G401.6 (cell line): ENCODE data around the gene PACSIN2.
"Not testable (repeated sequence)": the region's sequence is repeated elsewhere in the genome, so short reads cannot be mapped to it uniquely, and the experiment has no call there.

Source experiments
- FAIRE-seq: peaks from 2 replicates; lab custom pipeline; 2012; peaks lifted over from hg19 to GRCh38; lab: Jason Lieb, UNC

The PACSIN2 gene

GRCh38 chr22:42991010-42991651, 23.8 kb downstream of the PACSIN2 start:
- FAIRE-seq: no peak

GRCh38 chr22:42990131-42990838, 24.7 kb downstream of the PACSIN2 start:
- peak; percentile 79 for FAIRE-seq

- no peak for FAIRE-seq
Measured at GRCh38 chr22:42986115-42986514, 28.8 kb downstream of the PACSIN2 start.

DNA sequence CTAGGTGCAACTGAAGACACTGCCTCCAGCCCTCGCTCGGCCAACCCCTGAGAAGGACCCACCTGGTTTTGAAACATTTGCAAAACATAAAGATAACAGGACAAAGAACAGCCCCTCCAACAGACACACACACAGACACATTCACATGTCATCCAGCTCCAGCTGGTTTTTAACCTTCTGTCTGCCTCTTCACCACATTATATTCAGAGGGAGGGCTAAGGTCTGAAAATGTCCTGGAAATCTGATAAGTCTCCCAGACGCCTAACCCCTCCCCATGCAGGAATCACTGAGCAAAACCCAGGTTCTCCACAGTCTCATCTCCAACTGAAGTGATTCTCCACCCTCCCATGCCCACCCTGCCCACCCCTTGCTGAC, 29.4 kb downstream of the PACSIN2 start:
- FAIRE-seq: no peak

GRCh38 chr22:42984814-42985530, 30.0 kb downstream of the PACSIN2 start:
- FAIRE-seq: no peak

- FAIRE-seq: no peak
Measured at GRCh38 chr22:42984397-42984796, 30.6 kb downstream of the PACSIN2 start.

DNA sequence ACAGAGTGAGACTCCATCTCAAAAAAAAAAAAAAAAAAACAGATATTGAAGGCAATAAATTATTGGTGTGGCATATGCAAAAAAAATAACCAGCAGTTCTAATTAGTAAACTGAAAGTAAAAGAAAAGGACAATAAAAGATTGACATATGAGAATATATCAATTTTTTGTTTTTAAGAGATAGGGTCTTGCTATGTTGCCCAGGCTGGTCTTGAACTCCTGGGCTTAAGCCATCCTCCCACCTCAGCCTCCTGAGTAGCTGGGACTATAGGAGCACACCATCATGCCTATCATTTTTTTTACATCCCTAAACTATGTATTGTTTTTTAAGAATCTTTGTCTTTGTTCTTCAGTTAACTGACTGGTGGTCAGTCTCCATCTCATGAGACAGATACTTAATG, 31.5 kb downstream of the PACSIN2 start:
- no peak for FAIRE-seq

- FAIRE-seq: no peak
Measured at GRCh38 chr22:42979606-42980005, 35.3 kb downstream of the PACSIN2 start.

GRCh38 chr22:42978453-42979103, 36.4 kb downstream of the PACSIN2 start:
- FAIRE-seq: no peak

GRCh38 chr22:42977569-42977968, 37.4 kb downstream of the PACSIN2 start:
- no peak for FAIRE-seq

GRCh38 chr22:42976217-42976933, 38.6 kb downstream of the PACSIN2 start:
- no peak for FAIRE-seq

- no peak for FAIRE-seq
Measured at GRCh38 chr22:42974223-42974622, 40.7 kb downstream of the PACSIN2 start.

- FAIRE-seq: no peak
Measured at GRCh38 chr22:42973536-42973881, 41.4 kb downstream of the PACSIN2 start.

- FAIRE-seq: no peak
Measured at GRCh38 chr22:42972649-42973535, 42.1 kb downstream of the PACSIN2 start.

DNA sequence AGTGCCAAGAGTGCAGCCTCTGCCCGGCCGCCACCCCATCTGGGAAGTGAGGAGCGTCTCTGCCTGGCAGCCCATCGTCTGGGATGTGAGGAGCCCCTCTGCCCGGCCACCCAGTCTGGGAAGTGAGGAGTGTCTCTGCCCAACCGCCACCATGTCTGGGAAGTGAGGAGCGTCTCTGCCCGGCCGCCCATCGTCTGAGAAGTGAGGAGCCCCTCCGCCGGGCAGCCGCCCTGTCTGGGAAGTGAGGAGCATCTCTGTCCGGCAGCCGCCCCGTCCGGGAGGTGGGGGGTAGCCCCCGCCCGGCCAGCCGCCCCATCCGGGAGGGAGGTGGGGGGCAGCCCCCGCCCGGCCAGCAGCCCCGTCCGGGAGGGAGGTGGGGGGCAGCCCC, 43.5 kb downstream of the PACSIN2 start:
- not testable (repeated sequence) for FAIRE-seq

DNA sequence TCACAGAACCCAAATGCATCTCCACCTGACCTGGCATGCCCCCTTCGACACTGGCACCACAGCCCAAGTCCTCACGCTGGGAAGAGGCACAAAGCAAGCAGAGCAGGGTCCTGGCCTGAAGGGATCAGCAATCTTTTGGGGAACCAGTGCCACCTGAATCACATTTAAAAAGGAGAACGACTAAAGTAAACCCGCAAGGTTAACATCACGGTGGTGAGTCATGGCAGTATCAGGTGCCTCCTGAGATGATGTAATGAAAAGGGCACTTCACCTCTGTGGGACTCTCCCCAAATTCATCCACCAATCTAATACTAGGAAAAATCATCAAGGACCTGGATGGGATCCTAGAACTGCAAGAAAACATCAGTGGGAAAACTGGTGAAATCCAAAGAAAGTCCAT, 44.9 kb downstream of the PACSIN2 start:
- FAIRE-seq: no peak

GRCh38 chr22:42969348-42969975, 45.5 kb downstream of the PACSIN2 start:
- no peak for FAIRE-seq

DNA sequence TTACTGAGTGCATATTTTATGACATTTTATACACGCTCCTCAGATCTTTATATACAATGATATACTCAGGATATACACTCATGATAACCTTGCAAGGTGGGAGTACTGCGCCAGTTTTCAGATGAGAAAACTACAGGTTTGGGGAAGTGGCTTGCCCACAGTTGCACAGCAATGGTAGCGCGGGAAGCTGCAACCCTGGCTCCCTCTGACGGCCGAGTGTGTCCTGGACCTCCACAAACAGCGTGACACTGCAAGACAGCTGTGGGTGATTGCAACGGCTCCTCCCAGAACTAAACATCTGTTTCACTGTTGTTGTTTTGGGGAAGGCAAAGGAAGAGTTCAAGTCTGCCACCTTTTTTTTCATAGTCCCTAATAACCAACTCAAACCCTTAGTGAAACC, 47.0 kb downstream of the PACSIN2 start:
- FAIRE-seq: no peak

GRCh38 chr22:42967005-42967404, 47.9 kb downstream of the PACSIN2 start:
- FAIRE-seq: no peak

- no peak for FAIRE-seq
Measured at GRCh38 chr22:42966497-42966896, 48.5 kb downstream of the PACSIN2 start.
